Adrenal gland (tissue), 12 donors: ENCODE measurements around the gene ZNF827. TPM values are rescaled to one million over a fixed set of nuclear protein-coding genes. Genes with fewer than 3 reads are reported as not detected.

Experiments
- DNase-seq, 7 donors: peaks; one replicate each; pipeline ENCODE4 v3.0.0-alpha.2; 2019 to 2020
- H3K27ac ChIP-seq, 5 donors: fragments of 200-600 bp; sonication (generic) in 4 of 5; 1 replicate in 3 of 5; 2 replicates in 2 of 5; pipeline versions ENCODE4 v1.5.1 to v1.8.0; 2016 to 2020; ENCODE audit warnings: mild to moderate bottlenecking in 1 of 5
- H3K27me3 ChIP-seq: fragments of 200-600 bp; 2 replicates; pipeline ENCODE4 v1.8.0; 2021
- H3K36me3 ChIP-seq, 2 donors: fragments of 200-600 bp; replicated peaks in 1 of 2; 1 replicate in 1 of 2; 2 replicates in 1 of 2; pipeline versions ENCODE4 v1.5.1 to v1.8.0; 2018 to 2022
- H3K4me1 ChIP-seq, 2 donors: fragments of 200-600 bp; replicated peaks in 1 of 2; 1 replicate in 1 of 2; 2 replicates in 1 of 2; pipeline versions ENCODE4 v1.5.1 to v1.8.0; 2018 to 2021
- H3K4me3 ChIP-seq, 4 donors: fragments of 200-600 bp; sonication (generic) in 3 of 4; one replicate each; pipeline ENCODE4 v1.5.1; 2016 to 2018
- H3K9me3 ChIP-seq, 3 donors: fragments of 200-600 bp; sonication (generic) in 1 of 3; replicated peaks in 1 of 3; 1 replicate in 2 of 3; 2 replicates in 1 of 3; pipeline versions ENCODE4 v1.5.1 to v1.8.0; 2016 to 2021
- CTCF ChIP-seq, 6 experiments: fragments of 450-650 bp in 4 of 6; fragments of 200-600 bp in 2 of 6; sonication (generic) in 1 of 6; IDR thresholded peaks; 1 replicate in 5 of 6; 2 replicates in 1 of 6; pipeline versions ENCODE4 v1.5.1 to v1.8.0; 2016 to 2021; ENCODE audit warnings: antibody characterized with exemption in 6 of 6, mild to moderate bottlenecking in 2 of 6, moderate library complexity in 1 of 6
- POLR2A ChIP-seq, 2 donors: fragments of 450-650 bp; IDR thresholded peaks; one replicate each; pipeline ENCODE4 v1.6.1; 2017; ENCODE audit warnings: antibody characterized with exemption in 2 of 2, mild to moderate bottlenecking in 2 of 2, moderate library complexity in 1 of 2
- WGBS, 4 donors: extraction: QIAGEN DNeasy Blood & Tissue Kit in 2 of 4; methylation state at CpG; one replicate each; pipeline versions ENCODE4 v1.1.5 to v1.1.7; 2013 to 2017; 5-methylcytosine and 5-hydroxymethylcytosine counted together
- intact Hi-C, 2 donors: fragments of 100-400 bp; cut with DNase I; formaldehyde crosslinking; loops; one replicate each; pipeline versions ENCODE4 v1.14.1 to v1.15.0; 2022 to 2023
- polyA plus RNA-seq, 3 donors: library from polyadenylated mRNA; stranded (reverse); fragments of 200-250 nt in 2 of 3; fragments of 350-450 nt in 1 of 3; fragmentation: Illumina TruSeq in 1 of 3; extraction: RNeasy Lipid Tissue Mini Kit (QIAGEN cat#74804) in 1 of 3; gene quantifications; one replicate each; pipeline ENCODE4 v1.2.3, GENCODE V29; 2013 to 2014
- total RNA-seq, 9 donors: library from RNA; depleted of rRNA in 4 of 9; stranded (reverse); fragments of >200 nt in 4 of 9; fragments of 120-200 nt in 1 of 9; fragmentation: NEBNext Ultra II Directional in 1 of 9; extraction: Animal tissue kit (Norgen Biotek cat#: 25700) in 1 of 9; gene quantifications; one replicate each; pipeline versions ENCODE4 v1.1.0 to v1.2.4, GENCODE V29; 2013 to 2023
- donor health status: healthy with polysubstance abuse.
- donor health status: Bipolar disorder and iron deficiency.
- donor health status: DM: yes; HTN: yes; CAD: no.
- donor health status: DM: no; HTN: no; CAD: no.
- donor health status: DM: no; HTN: no; CAD: no.
- donor health status: DM: yes; HTN: yes; CAD: no.

ZNF827 gene
- total and polyA plus RNA-seq, 12 donors: 8.0 to 37.1 (median 22.7) TPM

- no peak overlapping the region for H3K4me3 ChIP-seq
- WGBS, 4 donors: 90 to 100% (median 92%) methylated on average over 2 of the region's 2 CpGs
- H3K4me1 ChIP-seq: no peaks in the 10 kb centered on the region
- no peaks in the 10 kb centered on the region for H3K9me3 ChIP-seq
- TF ChIP-seq POLR2A (IDR thresholded peaks at IDR 0.05): no peak
- TF ChIP-seq CTCF (IDR thresholded peaks at IDR 0.05): no peak
- peaks cover 0 to 5% of the 10 kb centered on the region in 2 donors for H3K36me3 ChIP-seq
- DNase-seq: no peak
- H3K27me3 ChIP-seq: no peaks in the 10 kb centered on the region
- H3K27ac ChIP-seq: no peak overlapping the region
- intact Hi-C loops: no loop called here
Measured at GRCh38 chr4:145755802-145756201, 182.8 kb downstream of the ZNF827 start.

- Histone ChIP-seq H3K27ac (no peak overlapping the region), H3K9me3 (no peaks in the 10 kb centered on the region), H3K4me1 (no peaks in the 10 kb centered on the region), H3K36me3 (no peaks in the 10 kb centered on the region), H3K4me3 (no peak overlapping the region), H3K27me3 (no peaks in the 10 kb centered on the region)
- TF ChIP-seq POLR2A (IDR thresholded peaks at IDR 0.05) (no peak), CTCF (IDR thresholded peaks at IDR 0.05) (no peak)
- no peak for DNase-seq
- WGBS, 4 donors: 78 to 94% (median 85%) methylated on average over 2 of the region's 2 CpGs
- intact Hi-C loops: no loop called here
Measured at GRCh38 chr4:145743641-145744040, 195.0 kb downstream of the ZNF827 start.

GRCh38 chr4:145740806-145741205, 197.8 kb downstream of the ZNF827 start:
- Histone ChIP-seq H3K27me3 (no peaks in the 10 kb centered on the region), H3K9me3 (no peaks in the 10 kb centered on the region), H3K4me1 (peaks cover 6 to 9% of the 10 kb centered on the region in 2 donors), H3K27ac (no peak overlapping the region), H3K4me3 (no peak overlapping the region), H3K36me3 (no peaks in the 10 kb centered on the region)
- WGBS, 4 donors: 70 to 80% (median 73%) methylated on average over 2 of the region's 2 CpGs
- TF ChIP-seq POLR2A (IDR thresholded peaks at IDR 0.05) (no peak), CTCF (IDR thresholded peaks at IDR 0.05) (no peak)
- intact Hi-C loops: no loop called here
- DNase-seq: no peak

GRCh38 chr4:145739845-145740244, 198.8 kb downstream of the ZNF827 start:
- TF ChIP-seq CTCF (IDR thresholded peaks at IDR 0.05): no peak
- TF ChIP-seq POLR2A (IDR thresholded peaks at IDR 0.05): no peak
- Histone ChIP-seq H3K36me3 (no peaks in the 10 kb centered on the region), H3K9me3 (no peaks in the 10 kb centered on the region), H3K27me3 (no peaks in the 10 kb centered on the region), H3K27ac (no peak overlapping the region), H3K4me3 (no peak overlapping the region), H3K4me1 (peaks cover 8 to 9% of the 10 kb centered on the region in 2 donors)
- intact Hi-C loops: no loop called here
- DNase-seq: no peak
- 43 to 70% (median 57%) methylated on average over 5 of the region's 5 CpGs for WGBS, 4 donors
